Ovary (tissue), 9 donors: ENCODE measurements around the gene IL33. TPM values are rescaled to one million over a fixed set of nuclear protein-coding genes. Genes with fewer than 3 reads are reported as not detected.

Experiments
- DNase-seq, 5 donors: peaks; one replicate each; pipeline ENCODE4 v3.0.0-alpha.2; 2019 to 2020
- H3K27ac ChIP-seq, 2 donors: fragments of 200-600 bp; one replicate each; pipeline versions ENCODE4 v1.5.1 to v1.8.0; 2019 to 2022
- H3K27me3 ChIP-seq: fragments of 200-600 bp; one replicate; pipeline ENCODE4 v1.8.0; 2022
- H3K36me3 ChIP-seq: fragments of 200-600 bp; sonication (generic); one replicate; pipeline ENCODE4 v1.5.1; 2019
- H3K4me1 ChIP-seq: one replicate; pipeline ENCODE4 v1.8.1; 2013; ENCODE audit warnings: mild to moderate bottlenecking, moderate library complexity; ENCODE audit not compliant: insufficient read depth
- H3K4me3 ChIP-seq: fragments of 200-600 bp; sonication (generic); one replicate; pipeline ENCODE4 v1.5.1; 2017
- H3K9me3 ChIP-seq, 2 donors: fragments of 200-600 bp in 1 of 2; sonication (generic) in 1 of 2; one replicate each; pipeline versions ENCODE4 v1.5.1 to v1.8.1; 2013 to 2019; ENCODE audit warnings: mild to moderate bottlenecking in 1 of 2, moderate library complexity in 1 of 2
- EP300 ChIP-seq: sonication (generic); formaldehyde crosslinking; IDR thresholded peaks from one replicate; pipeline ENCODE4 v1.6.1; 2017; ENCODE audit warnings: antibody characterized with exemption
- POLR2A ChIP-seq: fragments of 450-650 bp; IDR thresholded peaks from one replicate; pipeline ENCODE4 v1.6.1; 2017; ENCODE audit warnings: antibody characterized with exemption, mild to moderate bottlenecking, moderate library complexity
- WGBS, 3 donors: extraction: QIAGEN DNeasy Blood & Tissue Kit in 1 of 3; methylation state at CpG; one replicate each; pipeline versions ENCODE4 v1.1.5 to v1.1.7; 2013 to 2017; 5-methylcytosine and 5-hydroxymethylcytosine counted together
- intact Hi-C, 4 donors: fragments of 100-400 bp; cut with DNase I; formaldehyde crosslinking; loops; one replicate each; pipeline versions ENCODE4 v1.11.0 to v1.15.1; 2022 to 2023
- polyA plus RNA-seq, 2 donors: library from polyadenylated mRNA; stranded (reverse); fragments of 200-250 nt in 1 of 2; fragments of 350-450 nt in 1 of 2; fragmentation: Illumina TruSeq in 1 of 2; extraction: RNeasy Lipid Tissue Mini Kit (QIAGEN cat#74804) in 1 of 2; gene quantifications; one replicate each; pipeline ENCODE4 v1.2.3, GENCODE V29; 2013 to 2014
- total RNA-seq, 7 donors: library from RNA; depleted of rRNA in 2 of 7; stranded (reverse); fragments of >200 nt in 2 of 7; fragmentation: NEBNext Ultra II Directional in 3 of 7; extraction: Animal tissue kit (Norgen Biotek cat#: 25700) in 3 of 7; gene quantifications; one replicate each; pipeline versions ENCODE4 v1.1.0 to v1.2.4, GENCODE V29; 2016 to 2023
- TF ChIP-seq, protein P1 (sequence below), 3 donors: fragments of 450-650 bp in 2 of 3; fragments of 200-600 bp in 1 of 3; IDR thresholded peaks; one replicate each; pipeline versions ENCODE4 v1.5.1 to v1.8.0; 2016 to 2022; ENCODE audit warnings: antibody characterized with exemption in 3 of 3, mild to moderate bottlenecking in 1 of 3
- donor health status: DM: no; HTN: no; CAD: no; lungs with moderate emphysema.
- donor health status: DM: no; HTN: no; CAD: no.
- donor health status: Bipolar disorder and iron deficiency.
- donor health status: DM: yes; HTN: yes; CAD: no.
- donor health status: DM: no; HTN: no; CAD: no.
- donor health status: DM: yes; HTN: yes; CAD: no.

IL33 gene
- total and polyA plus RNA-seq, 9 donors = 3.1 to 31.4 (median 11.8) TPM

DNA sequence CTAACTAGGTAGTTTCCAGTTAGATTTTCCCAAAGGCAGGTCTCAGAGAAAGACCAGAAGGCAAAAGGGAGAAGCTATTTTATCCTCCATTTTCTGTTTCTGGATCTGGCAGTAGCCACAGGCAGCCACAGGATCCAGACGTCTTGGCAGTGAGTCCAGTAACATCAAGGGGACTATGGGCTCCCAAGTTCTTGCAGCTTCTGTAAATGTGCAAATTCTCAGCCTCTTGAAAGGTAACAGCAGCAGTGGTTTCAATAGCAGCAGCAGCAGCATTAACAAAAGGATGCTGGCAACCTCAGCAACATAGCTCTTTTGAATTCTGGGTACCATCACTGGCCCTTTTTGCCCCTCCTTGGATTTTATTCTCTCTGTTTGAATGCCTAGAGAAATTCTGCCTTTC is 27.1 kb upstream of the IL33 start:
- 7 to 21% (median 18%) methylated on average over 1 of the region's 1 CpG for WGBS, 3 donors
- Histone ChIP-seq H3K27me3 (no peaks in the 10 kb centered on the region), H3K36me3 (no peaks in the 10 kb centered on the region), H3K4me1 (no peaks in the 10 kb centered on the region), H3K4me3 (no peak overlapping the region), H3K9me3 (no peaks in the 10 kb centered on the region), H3K27ac (no peak overlapping the region)
- TF ChIP-seq EP300 = no peak
- no peak for TF ChIP-seq POLR2A
- TF ChIP-seq, protein P1, sequence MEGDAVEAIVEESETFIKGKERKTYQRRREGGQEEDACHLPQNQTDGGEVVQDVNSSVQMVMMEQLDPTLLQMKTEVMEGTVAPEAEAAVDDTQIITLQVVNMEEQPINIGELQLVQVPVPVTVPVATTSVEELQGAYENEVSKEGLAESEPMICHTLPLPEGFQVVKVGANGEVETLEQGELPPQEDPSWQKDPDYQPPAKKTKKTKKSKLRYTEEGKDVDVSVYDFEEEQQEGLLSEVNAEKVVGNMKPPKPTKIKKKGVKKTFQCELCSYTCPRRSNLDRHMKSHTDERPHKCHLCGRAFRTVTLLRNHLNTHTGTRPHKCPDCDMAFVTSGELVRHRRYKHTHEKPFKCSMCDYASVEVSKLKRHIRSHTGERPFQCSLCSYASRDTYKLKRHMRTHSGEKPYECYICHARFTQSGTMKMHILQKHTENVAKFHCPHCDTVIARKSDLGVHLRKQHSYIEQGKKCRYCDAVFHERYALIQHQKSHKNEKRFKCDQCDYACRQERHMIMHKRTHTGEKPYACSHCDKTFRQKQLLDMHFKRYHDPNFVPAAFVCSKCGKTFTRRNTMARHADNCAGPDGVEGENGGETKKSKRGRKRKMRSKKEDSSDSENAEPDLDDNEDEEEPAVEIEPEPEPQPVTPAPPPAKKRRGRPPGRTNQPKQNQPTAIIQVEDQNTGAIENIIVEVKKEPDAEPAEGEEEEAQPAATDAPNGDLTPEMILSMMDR (IDR thresholded peaks at IDR 0.05) = no peak
- intact Hi-C loops = loop anchor here in 1 of 4 donors (10.0 kb wide), 1 partner anchor 56 kb away; no protein-coding TSS in a partner anchor
- DNase-seq = no peak

DNA sequence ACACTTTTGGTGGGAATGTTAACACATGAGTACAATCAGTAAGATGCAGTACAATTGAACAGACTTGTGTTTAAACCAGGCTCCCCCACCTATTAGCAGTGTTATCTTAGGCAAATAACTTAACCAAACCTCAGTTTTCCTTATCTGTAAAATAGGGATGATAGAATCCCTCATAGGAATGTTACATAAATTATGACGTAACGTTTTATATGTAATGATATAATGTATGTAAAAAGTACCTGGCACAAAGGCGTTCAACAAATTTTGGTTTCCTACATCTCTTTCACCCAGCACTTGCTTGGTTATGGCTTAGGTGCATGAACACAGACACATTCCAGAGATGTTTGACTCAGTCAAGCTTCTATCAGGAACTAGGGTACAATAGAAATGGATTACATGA is 26.7 kb upstream of the IL33 start:
- H3K9me3 ChIP-seq = no peaks in the 10 kb centered on the region
- intact Hi-C loops = loop anchor here in 1 of 4 donors (10.0 kb wide), 1 partner anchor 56 kb away; no protein-coding TSS in a partner anchor
- H3K36me3 ChIP-seq = no peaks in the 10 kb centered on the region
- H3K4me1 ChIP-seq = no peaks in the 10 kb centered on the region
- DNase-seq = no peak
- TF ChIP-seq, protein P1 (IDR thresholded peaks at IDR 0.05) = no peak
- no peak for TF ChIP-seq POLR2A
- no peak for TF ChIP-seq EP300
- 86 to 93% (median 93%) methylated on average over 3 of the region's 3 CpGs for WGBS, 3 donors
- H3K4me3 ChIP-seq = no peak overlapping the region
- no peak overlapping the region for H3K27ac ChIP-seq
- H3K27me3 ChIP-seq = no peaks in the 10 kb centered on the region

DNA sequence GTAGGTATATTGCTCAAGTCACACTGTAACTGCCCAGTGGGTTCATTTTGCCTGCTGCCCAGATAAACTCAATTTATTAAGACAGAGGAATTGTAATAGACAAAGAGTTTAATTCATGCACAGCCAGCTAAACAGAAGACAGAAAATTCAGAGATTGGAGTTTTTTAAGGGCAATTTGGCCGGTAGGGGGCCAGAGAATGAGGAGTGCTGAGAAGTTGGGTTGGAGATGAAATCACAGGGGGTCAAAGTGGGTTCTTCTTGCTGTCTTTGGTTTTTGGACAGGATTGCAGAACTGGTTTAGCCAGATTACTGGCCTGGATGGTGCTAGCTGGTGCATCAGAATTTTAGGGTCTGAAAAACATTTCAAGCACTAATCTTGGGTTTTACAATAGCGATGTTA is 20.7 kb upstream of the IL33 start:
- Histone ChIP-seq H3K4me1 (no peaks in the 10 kb centered on the region), H3K36me3 (no peaks in the 10 kb centered on the region), H3K27me3 (no peaks in the 10 kb centered on the region), H3K27ac (no peak overlapping the region), H3K9me3 (no peaks in the 10 kb centered on the region), H3K4me3 (no peak overlapping the region)
- TF ChIP-seq, protein P1 (IDR thresholded peaks at IDR 0.05) = no peak
- TF ChIP-seq POLR2A (no peak), EP300 (no peak)
- intact Hi-C loops = loop anchor here in 1 of 4 donors (10.0 kb wide), 1 partner anchor 110 kb away; no protein-coding TSS in a partner anchor
- DNase-seq = no peak
- 77 to 81% (median 80%) methylated on average over 2 of the region's 2 CpGs for WGBS, 3 donors

DNA sequence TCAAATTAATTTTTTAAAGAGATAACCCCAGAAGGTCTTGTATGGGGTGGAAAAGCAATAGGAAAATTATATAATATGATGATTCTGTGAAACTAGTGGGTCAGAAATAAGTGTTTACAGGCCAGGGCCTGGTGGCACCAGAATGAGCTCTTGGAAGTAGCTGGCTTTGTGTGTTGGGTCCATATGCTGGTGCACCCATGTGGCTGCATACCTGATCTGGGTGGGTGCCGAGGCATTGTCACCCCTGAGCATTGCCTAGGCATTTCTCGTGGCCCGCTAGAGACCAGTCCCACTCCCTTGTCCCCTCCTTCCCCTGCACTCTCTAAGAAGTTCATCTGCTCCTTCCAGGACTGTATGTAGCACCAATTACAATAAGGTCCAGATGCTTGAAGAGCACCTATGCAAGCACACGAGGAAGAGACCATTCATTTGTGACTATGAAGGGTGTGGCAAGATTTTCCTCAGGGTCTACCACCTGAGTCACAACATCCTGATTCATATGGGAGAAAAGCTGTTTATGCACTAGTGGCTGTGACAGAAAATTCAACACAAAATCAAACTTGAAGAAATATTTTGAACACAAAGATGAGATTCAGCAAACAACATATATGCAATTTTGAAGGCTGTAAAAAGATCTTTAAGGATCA is 19.8 kb upstream of the IL33 start:
- H3K36me3 ChIP-seq = no peaks in the 10 kb centered on the region
- intact Hi-C loops = loop anchor here in 2 of 4 donors (2.0 to 10.0 kb wide), 2 partner anchors 109 kb away; no protein-coding TSS in a partner anchor
- no peak overlapping the region for H3K27ac ChIP-seq
- DNase-seq = no peak
- H3K4me1 ChIP-seq = no peaks in the 10 kb centered on the region
- no peak overlapping the region for H3K4me3 ChIP-seq
- TF ChIP-seq, protein P1 (IDR thresholded peaks at IDR 0.05) = no peak
- TF ChIP-seq POLR2A = no peak
- TF ChIP-seq EP300 = no peak
- no peaks in the 10 kb centered on the region for H3K9me3 ChIP-seq
- WGBS, 3 donors = 88 to 89% (median 88%) methylated on average over 4 of the region's 4 CpGs
- no peaks in the 10 kb centered on the region for H3K27me3 ChIP-seq
